GM23338 (cell line): ENCODE results near the gene CTTN. TPM values are rescaled to one million over a fixed set of nuclear protein-coding genes. Genes with fewer than 3 reads are reported as not detected.

Experiments used
- ATAC-seq: fragments of 200-7000 bp; cut with Tn5 transposase; 3 replicates; pipeline ENCODE4 v1.9.1; 2020
- DNase-seq: peaks from one replicate; pipeline ENCODE4 v3.0.0-alpha.2; 2015; ENCODE audit warnings: low spot score
- H2AFZ ChIP-seq: fragments of 200-600 bp; sonication (generic); 2 replicates; pipeline ENCODE4 v1.8.0; 2016; ENCODE audit warnings: antibody characterized with exemption, mild to moderate bottlenecking, moderate library complexity
- H3F3A ChIP-seq: fragments of 200-600 bp; sonication (generic); replicated peaks from 2 replicates; pipeline ENCODE4 v1.8.0; 2017; ENCODE audit warnings: antibody characterized with exemption, mixed run types, low read depth
- H3K27ac ChIP-seq: fragments of 200-600 bp; sonication (generic); 2 replicates; pipeline ENCODE4 v1.6.1; 2016; ENCODE audit warnings: low read depth
- H3K27me3 ChIP-seq: fragments of 200-600 bp; sonication (generic); 2 replicates; pipeline ENCODE4 v1.8.0; 2016; ENCODE audit warnings: mild to moderate bottlenecking, mixed run types, moderate library complexity; ENCODE audit not compliant: insufficient read depth
- H3K36me3 ChIP-seq: fragments of 200-600 bp; sonication (generic); 2 replicates; pipeline ENCODE4 v1.8.0; 2016; ENCODE audit warnings: mild to moderate bottlenecking; ENCODE audit not compliant: insufficient read depth
- H3K4me1 ChIP-seq: fragments of 200-600 bp; sonication (generic); 2 replicates; pipeline ENCODE4 v1.8.0; 2016; ENCODE audit warnings: mild to moderate bottlenecking, moderate library complexity; ENCODE audit not compliant: insufficient read depth
- H3K4me2 ChIP-seq: fragments of 200-600 bp; sonication (generic); 2 replicates; pipeline ENCODE4 v1.7.1; 2017; ENCODE audit warnings: mixed run types
- H3K4me3 ChIP-seq: fragments of 200-600 bp; sonication (generic); 2 replicates; pipeline ENCODE4 v1.6.1; 2016; ENCODE audit warnings: mixed run types
- H3K79me2 ChIP-seq: fragments of 200-600 bp; sonication (generic); replicated peaks from 2 replicates; pipeline ENCODE4 v1.8.0; 2017; ENCODE audit warnings: mild to moderate bottlenecking; ENCODE audit not compliant: insufficient read depth
- H3K9me2 ChIP-seq: fragments of 200-600 bp; sonication (generic); 2 replicates; pipeline ENCODE4 v1.8.0; 2017; ENCODE audit not compliant: insufficient read depth
- H4K20me1 ChIP-seq: fragments of 200-600 bp; sonication (generic); replicated peaks from 2 replicates; pipeline ENCODE4 v1.8.0; 2017; ENCODE audit warnings: mild to moderate bottlenecking; ENCODE audit not compliant: insufficient read depth
- H3K27ac Mint-ChIP-seq: 2 replicates; pipeline ENCODE4 v1.8.0; 2020; ENCODE audit warnings: inconsistent platforms, mild to moderate bottlenecking, moderate library complexity, mixed read lengths
- H3K27me3 Mint-ChIP-seq: 3 replicates; pipeline ENCODE4 v1.8.0; 2022; ENCODE audit warnings: low read depth, mild to moderate bottlenecking, moderate library complexity, mixed read lengths, inconsistent platforms; ENCODE audit not compliant: insufficient read depth, poor library complexity
- H3K36me3 Mint-ChIP-seq: 3 replicates; pipeline ENCODE4 v1.8.0; 2021; ENCODE audit warnings: low read depth, mild to moderate bottlenecking, inconsistent platforms, moderate library complexity, mixed read lengths
- H3K4me1 Mint-ChIP-seq: 3 replicates; pipeline ENCODE4 v1.8.0; 2020; ENCODE audit warnings: mild to moderate bottlenecking, inconsistent platforms, mixed read lengths
- H3K4me3 Mint-ChIP-seq: 3 replicates; pipeline ENCODE4 v1.8.0; 2021; ENCODE audit warnings: moderate library complexity, mild to moderate bottlenecking, inconsistent platforms, mixed read lengths
- H3K9me3 Mint-ChIP-seq: 3 replicates; pipeline ENCODE4 v1.8.0; 2020; ENCODE audit warnings: moderate library complexity, mild to moderate bottlenecking, inconsistent platforms, mixed read lengths
- CREB1 ChIP-seq: fragments of 250-450 bp; sonication (Bioruptor Pico); IDR thresholded peaks from 2 replicates; pipeline ENCODE4 v1.5.0; 2020; ENCODE audit warnings: low read depth, mild to moderate bottlenecking, moderate library complexity
- EZH2 ChIP-seq: fragments of 200-600 bp; sonication (generic); IDR thresholded peaks from one replicate; pipeline ENCODE4 v1.8.0; 2017; ENCODE audit warnings: antibody characterized with exemption, mild to moderate bottlenecking, low read depth; ENCODE audit not compliant: unreplicated experiment
- EZH2phosphoT487 ChIP-seq: fragments of 200-600 bp; sonication (generic); IDR thresholded peaks from one replicate; pipeline ENCODE4 v1.8.1; 2018; ENCODE audit warnings: antibody characterized with exemption; ENCODE audit not compliant: unreplicated experiment
- JUNB ChIP-seq: IDR thresholded peaks from one replicate; pipeline ENCODE4 v1.6.1; 2016; ENCODE audit warnings: antibody characterized with exemption; ENCODE audit not compliant: unreplicated experiment
- NANOG ChIP-seq: IDR thresholded peaks from 2 replicates; pipeline ENCODE4 v1.6.1; 2016; ENCODE audit warnings: antibody characterized with exemption, borderline replicate concordance
- POLR2AphosphoS5 ChIP-seq: IDR thresholded peaks from 2 replicates; pipeline ENCODE4 v1.6.1; 2016; ENCODE audit warnings: antibody characterized with exemption, low read depth
- STAT1 ChIP-seq: IDR thresholded peaks from one replicate; pipeline ENCODE4 v1.6.1; 2016; ENCODE audit warnings: antibody characterized with exemption; ENCODE audit not compliant: unreplicated experiment
- ZNF114 ChIP-seq: fragments of 250-450 bp; sonication (Bioruptor Pico); IDR thresholded peaks from 2 replicates; pipeline ENCODE4 v1.5.0; 2020; ENCODE audit warnings: mild to moderate bottlenecking, moderate library complexity
- ZNF331 ChIP-seq: fragments of 250-450 bp; sonication (Bioruptor Pico); IDR thresholded peaks from 2 replicates; pipeline ENCODE4 v1.5.0; 2020; ENCODE audit warnings: low read depth, mild to moderate bottlenecking, moderate library complexity
- polyA plus RNA-seq: library from polyadenylated mRNA; unstranded; fragments of >200 nt; fragmentation: Nextera tagmentation; extraction: Ambion mirVana; gene quantifications from 2 replicates; pipeline ENCODE4 v1.2.1, GENCODE V29; 2016
- total RNA-seq: library from RNA; depleted of rRNA; stranded (reverse); fragments of >200 nt; shearing (Covaris generic); gene quantifications from 2 replicates; pipeline ENCODE4 v1.2.3, GENCODE V29; 2014
- TF ChIP-seq, protein P1 (sequence below): IDR thresholded peaks from one replicate; pipeline ENCODE4 v1.6.1; 2018; ENCODE audit warnings: antibody characterized with exemption; ENCODE audit not compliant: unreplicated experiment
- TF ChIP-seq, protein P2 (sequence below): fragments of 250-450 bp; sonication (Bioruptor Pico); IDR thresholded peaks from 2 replicates; pipeline ENCODE4 v1.5.0; 2020; ENCODE audit warnings: mild to moderate bottlenecking, moderate library complexity

The CTTN gene
- total and polyA plus RNA-seq, 2 experiments from 2014 or later: 163 to 343 TPM

DNA sequence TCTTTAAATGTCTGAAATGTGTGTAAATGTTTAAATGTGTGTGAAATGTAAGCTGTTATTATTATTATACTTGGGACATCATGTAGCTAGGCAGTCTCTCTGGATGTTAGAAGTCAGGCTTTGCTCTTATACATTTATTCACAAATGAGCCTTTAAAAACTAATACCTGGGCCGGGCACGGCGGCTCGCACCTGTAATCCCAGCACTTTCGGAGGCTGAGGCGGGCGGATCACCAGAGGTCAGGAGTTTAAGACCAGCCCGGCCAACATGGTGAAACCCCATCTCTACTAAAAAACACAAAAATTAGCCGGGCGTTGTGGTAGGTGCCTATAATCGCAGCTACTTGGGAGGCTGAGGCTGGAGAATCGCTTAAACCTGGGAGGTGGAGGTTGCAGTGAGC is 21.7 kb upstream of the CTTN start:
- Mint-ChIP-seq H3K36me3 (peaks cover 60% of the 10 kb centered on the region), H3K4me1 (peaks cover 5% of the 10 kb centered on the region)
- peaks cover 51% of the 10 kb centered on the region for H3K36me3 ChIP-seq

DNA sequence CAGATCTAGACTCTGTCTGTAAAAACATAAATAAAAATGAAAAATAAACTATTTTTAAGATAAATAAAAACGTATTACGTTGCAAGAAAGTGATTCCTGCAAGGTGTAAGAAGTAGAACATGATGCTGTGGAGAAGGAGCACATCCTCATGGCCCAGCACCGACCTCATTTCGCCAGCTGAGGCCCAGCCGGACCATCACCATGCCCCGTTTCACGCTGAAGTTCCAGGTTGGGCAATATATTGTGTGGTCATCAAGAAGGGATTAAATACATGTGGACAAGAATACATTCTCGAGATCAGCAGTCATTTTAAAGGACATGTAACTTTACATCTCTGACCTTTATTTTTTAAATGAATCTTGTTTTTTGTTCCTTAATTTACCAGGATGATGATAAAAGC is 20.7 kb upstream of the CTTN start:
- no peaks in the 10 kb centered on the region; the same call in 2 of the 3 replicates for H3K9me3 Mint-ChIP-seq
- 0 out of 2 replicates have a peak, but pooled peaks cover 4% of the 10 kb centered on the region for H3F3A ChIP-seq
- H3K27me3 Mint-ChIP-seq: peaks cover 9% of the 10 kb centered on the region
- no peak overlapping the region for H3K4me3 ChIP-seq
- no peak overlapping the region for H3K4me2 ChIP-seq
- peaks cover 15% of the 10 kb centered on the region; the same call in 1 of the 2 replicates for H4K20me1 ChIP-seq
- ATAC-seq (no peak), DNase-seq (no peak)
- no peaks in the 10 kb centered on the region for H3K79me2 ChIP-seq
- no peak overlapping the region for H3K27ac Mint-ChIP-seq
- no peaks in the 10 kb centered on the region for H3K27me3 ChIP-seq
- peaks cover 12% of the 10 kb centered on the region for H3K4me1 ChIP-seq
- H2AFZ ChIP-seq: no peak overlapping the region
- H3K9me2 ChIP-seq: no peaks in the 10 kb centered on the region
- H3K27ac ChIP-seq: no peak overlapping the region
- peaks cover 15% of the 10 kb centered on the region for H3K4me1 Mint-ChIP-seq
- H3K36me3 ChIP-seq: peaks cover 43% of the 10 kb centered on the region
- no peak overlapping the region for H3K4me3 Mint-ChIP-seq
- peaks cover 59% of the 10 kb centered on the region for H3K36me3 Mint-ChIP-seq
- TF ChIP-seq CREB1 (CRISPR knock-in tag) (no peak), NANOG (no peak), POLR2AphosphoS5 (no peak), ZNF114 (no peak), ZNF331 (no peak), STAT1 (no peak), EZH2 (no peak), EZH2phosphoT487 (no peak), JUNB (no peak)
- TF ChIP-seq, protein P1, sequence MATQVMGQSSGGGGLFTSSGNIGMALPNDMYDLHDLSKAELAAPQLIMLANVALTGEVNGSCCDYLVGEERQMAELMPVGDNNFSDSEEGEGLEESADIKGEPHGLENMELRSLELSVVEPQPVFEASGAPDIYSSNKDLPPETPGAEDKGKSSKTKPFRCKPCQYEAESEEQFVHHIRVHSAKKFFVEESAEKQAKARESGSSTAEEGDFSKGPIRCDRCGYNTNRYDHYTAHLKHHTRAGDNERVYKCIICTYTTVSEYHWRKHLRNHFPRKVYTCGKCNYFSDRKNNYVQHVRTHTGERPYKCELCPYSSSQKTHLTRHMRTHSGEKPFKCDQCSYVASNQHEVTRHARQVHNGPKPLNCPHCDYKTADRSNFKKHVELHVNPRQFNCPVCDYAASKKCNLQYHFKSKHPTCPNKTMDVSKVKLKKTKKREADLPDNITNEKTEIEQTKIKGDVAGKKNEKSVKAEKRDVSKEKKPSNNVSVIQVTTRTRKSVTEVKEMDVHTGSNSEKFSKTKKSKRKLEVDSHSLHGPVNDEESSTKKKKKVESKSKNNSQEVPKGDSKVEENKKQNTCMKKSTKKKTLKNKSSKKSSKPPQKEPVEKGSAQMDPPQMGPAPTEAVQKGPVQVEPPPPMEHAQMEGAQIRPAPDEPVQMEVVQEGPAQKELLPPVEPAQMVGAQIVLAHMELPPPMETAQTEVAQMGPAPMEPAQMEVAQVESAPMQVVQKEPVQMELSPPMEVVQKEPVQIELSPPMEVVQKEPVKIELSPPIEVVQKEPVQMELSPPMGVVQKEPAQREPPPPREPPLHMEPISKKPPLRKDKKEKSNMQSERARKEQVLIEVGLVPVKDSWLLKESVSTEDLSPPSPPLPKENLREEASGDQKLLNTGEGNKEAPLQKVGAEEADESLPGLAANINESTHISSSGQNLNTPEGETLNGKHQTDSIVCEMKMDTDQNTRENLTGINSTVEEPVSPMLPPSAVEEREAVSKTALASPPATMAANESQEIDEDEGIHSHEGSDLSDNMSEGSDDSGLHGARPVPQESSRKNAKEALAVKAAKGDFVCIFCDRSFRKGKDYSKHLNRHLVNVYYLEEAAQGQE: no peak
- TF ChIP-seq, protein P2, sequence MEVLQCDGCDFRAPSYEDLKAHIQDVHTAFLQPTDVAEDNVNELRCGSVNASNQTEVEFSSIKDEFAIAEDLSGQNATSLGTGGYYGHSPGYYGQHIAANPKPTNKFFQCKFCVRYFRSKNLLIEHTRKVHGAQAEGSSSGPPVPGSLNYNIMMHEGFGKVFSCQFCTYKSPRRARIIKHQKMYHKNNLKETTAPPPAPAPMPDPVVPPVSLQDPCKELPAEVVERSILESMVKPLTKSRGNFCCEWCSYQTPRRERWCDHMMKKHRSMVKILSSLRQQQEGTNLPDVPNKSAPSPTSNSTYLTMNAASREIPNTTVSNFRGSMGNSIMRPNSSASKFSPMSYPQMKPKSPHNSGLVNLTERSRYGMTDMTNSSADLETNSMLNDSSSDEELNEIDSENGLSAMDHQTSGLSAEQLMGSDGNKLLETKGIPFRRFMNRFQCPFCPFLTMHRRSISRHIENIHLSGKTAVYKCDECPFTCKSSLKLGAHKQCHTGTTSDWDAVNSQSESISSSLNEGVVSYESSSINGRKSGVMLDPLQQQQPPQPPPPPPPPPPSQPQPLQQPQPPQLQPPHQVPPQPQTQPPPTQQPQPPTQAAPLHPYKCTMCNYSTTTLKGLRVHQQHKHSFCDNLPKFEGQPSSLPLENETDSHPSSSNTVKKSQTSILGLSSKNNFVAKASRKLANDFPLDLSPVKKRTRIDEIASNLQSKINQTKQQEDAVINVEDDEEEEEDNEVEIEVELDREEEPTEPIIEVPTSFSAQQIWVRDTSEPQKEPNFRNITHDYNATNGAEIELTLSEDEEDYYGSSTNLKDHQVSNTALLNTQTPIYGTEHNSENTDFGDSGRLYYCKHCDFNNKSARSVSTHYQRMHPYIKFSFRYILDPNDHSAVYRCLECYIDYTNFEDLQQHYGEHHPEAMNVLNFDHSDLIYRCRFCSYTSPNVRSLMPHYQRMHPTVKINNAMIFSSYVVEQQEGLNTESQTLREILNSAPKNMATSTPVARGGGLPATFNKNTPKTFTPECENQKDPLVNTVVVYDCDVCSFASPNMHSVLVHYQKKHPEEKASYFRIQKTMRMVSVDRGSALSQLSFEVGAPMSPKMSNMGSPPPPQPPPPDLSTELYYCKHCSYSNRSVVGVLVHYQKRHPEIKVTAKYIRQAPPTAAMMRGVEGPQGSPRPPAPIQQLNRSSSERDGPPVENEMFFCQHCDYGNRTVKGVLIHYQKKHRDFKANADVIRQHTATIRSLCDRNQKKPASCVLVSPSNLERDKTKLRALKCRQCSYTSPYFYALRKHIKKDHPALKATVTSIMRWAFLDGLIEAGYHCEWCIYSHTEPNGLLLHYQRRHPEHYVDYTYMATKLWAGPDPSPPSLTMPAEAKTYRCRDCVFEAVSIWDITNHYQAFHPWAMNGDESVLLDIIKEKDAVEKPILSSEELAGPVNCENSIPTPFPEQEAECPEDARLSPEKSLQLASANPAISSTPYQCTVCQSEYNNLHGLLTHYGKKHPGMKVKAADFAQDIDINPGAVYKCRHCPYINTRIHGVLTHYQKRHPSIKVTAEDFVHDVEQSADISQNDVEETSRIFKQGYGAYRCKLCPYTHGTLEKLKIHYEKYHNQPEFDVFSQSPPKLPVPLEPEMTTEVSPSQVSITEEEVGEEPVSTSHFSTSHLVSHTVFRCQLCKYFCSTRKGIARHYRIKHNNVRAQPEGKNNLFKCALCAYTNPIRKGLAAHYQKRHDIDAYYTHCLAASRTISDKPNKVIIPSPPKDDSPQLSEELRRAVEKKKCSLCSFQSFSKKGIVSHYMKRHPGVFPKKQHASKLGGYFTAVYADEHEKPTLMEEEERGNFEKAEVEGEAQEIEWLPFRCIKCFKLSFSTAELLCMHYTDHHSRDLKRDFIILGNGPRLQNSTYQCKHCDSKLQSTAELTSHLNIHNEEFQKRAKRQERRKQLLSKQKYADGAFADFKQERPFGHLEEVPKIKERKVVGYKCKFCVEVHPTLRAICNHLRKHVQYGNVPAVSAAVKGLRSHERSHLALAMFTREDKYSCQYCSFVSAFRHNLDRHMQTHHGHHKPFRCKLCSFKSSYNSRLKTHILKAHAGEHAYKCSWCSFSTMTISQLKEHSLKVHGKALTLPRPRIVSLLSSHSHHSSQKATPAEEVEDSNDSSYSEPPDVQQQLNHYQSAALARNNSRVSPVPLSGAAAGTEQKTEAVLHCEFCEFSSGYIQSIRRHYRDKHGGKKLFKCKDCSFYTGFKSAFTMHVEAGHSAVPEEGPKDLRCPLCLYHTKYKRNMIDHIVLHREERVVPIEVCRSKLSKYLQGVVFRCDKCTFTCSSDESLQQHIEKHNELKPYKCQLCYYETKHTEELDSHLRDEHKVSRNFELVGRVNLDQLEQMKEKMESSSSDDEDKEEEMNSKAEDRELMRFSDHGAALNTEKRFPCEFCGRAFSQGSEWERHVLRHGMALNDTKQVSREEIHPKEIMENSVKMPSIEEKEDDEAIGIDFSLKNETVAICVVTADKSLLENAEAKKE (CRISPR knock-in tag): no peak

More for the DNA sequence above, 21.7 kb upstream of the CTTN start:
- Histone ChIP-seq H3K4me1 (peaks cover 1% of the 10 kb centered on the region), H3K27ac (0 out of 2 replicates have a peak overlapping the region, but pooled peaks have one; percentile 57), H3K27me3 (no peaks in the 10 kb centered on the region), H2AFZ (no peak overlapping the region), H3K4me2 (no peak overlapping the region), H3K9me2 (no peaks in the 10 kb centered on the region), H4K20me1 (peaks cover 8% of the 10 kb centered on the region; the same call in 1 of the 2 replicates), H3F3A (0 out of 2 replicates have a peak, but pooled peaks cover 4% of the 10 kb centered on the region), H3K79me2 (no peaks in the 10 kb centered on the region), H3K4me3 (no peak overlapping the region)
- Mint-ChIP-seq H3K9me3 (no peaks in the 10 kb centered on the region; the same call in 2 of the 3 replicates), H3K27ac (peak overlapping the region; percentile 40; the same call in 1 of the 2 replicates), H3K27me3 (peaks cover 9% of the 10 kb centered on the region), H3K4me3 (no peak overlapping the region)
- ATAC-seq: no peak
- TF ChIP-seq STAT1: no peak
- no peak for TF ChIP-seq NANOG
- DNase-seq: no peak
